ENCODE measurements around the gene SIRT6. TPM values are rescaled to one million over a fixed set of nuclear protein-coding genes. Genes with fewer than 3 reads are reported as not detected.

Gene SIRT6
- polyA plus RNA-seq, 1 of the 3 experiments (the other 2 are of a cell fraction), result 41.0 TPM

GRCh38 chr19:4174895-4175668 lies 7.3 kb downstream of the SIRT6 start:
- Histone ChIP-seq H3K4me1 (ENCODE audit: control insufficient read depth in 1 of 2, insufficient read depth in 2 of 2, low read depth in 1 of 2, low read length in 1 of 2) (peaks cover 0 to 8% of the 10 kb centered on the region in 2 experiments; a peak in 1 of 4 replicates), H2AFZ (ENCODE audit: low read depth) (no peak overlapping the region), H3K36me3 (replicated peaks in 1 of 2; ENCODE audit: control insufficient read depth in 1 of 2, insufficient read depth in 2 of 2, low read length in 1 of 2) (peaks cover 1 to 4% of the 10 kb centered on the region in 2 experiments), H3K27me3 (ENCODE audit: insufficient read depth) (no peaks in the 10 kb centered on the region), H3K4me2 (no peak overlapping the region), H3K4me3 (ENCODE audit: low read depth in 2 of 2, low read length in 1 of 2) (no peak overlapping the region), H3K9me3 (no peaks in the 10 kb centered on the region), H3K79me2 (ENCODE audit: insufficient read depth) (no peaks in the 10 kb centered on the region), H4K20me1 (ENCODE audit: insufficient read depth) (peaks cover 10% of the 10 kb centered on the region; the same call in 1 of the 2 replicates), H3K9me2 (no peaks in the 10 kb centered on the region), H3K27ac (ENCODE audit: low read depth in 2 of 2, low read length in 1 of 2) (no peak overlapping the region), H3F3A (replicated peaks; ENCODE audit: insufficient read depth) (no peaks in the 10 kb centered on the region), H3K9ac (no peak overlapping the region)
- ChIA-PET CTCF (interaction anchor here (1.0 to 1.5 kb wide), 2 partner anchors 29 to 35 kb away, joined by 5 read pairs; no protein-coding TSS in a partner anchor), POLR2A (no interaction called here)
- WGBS (ENCODE audit: low lambda C conversion rate), result 90% methylated on average over 16 of the region's 41 CpGs
- TF ChIP-seq MAX (IDR thresholded peaks at IDR 0.05; ENCODE audit: low read depth) (no peak), NRF1 (IDR thresholded peaks at IDR 0.05; ENCODE audit: low read depth, low read length) (no peak), YY1 (IDR thresholded peaks at IDR 0.05; ENCODE audit: low read depth) (no peak), IRF3 (IDR thresholded peaks at IDR 0.05; ENCODE audit: low read depth, low read length) (no peak), FOSL2 (IDR thresholded peaks at IDR 0.05; ENCODE audit: borderline replicate concordance, low read depth) (no peak), RAD21 (IDR thresholded peaks at IDR 0.05; ENCODE audit: low read length) (no peak), USF2 (IDR thresholded peaks at IDR 0.05; ENCODE audit: borderline replicate concordance, low read depth, low read length) (no peak), POLR2AphosphoS5 (IDR thresholded peaks at IDR 0.05; ENCODE audit: low read depth, low read length) (no peak), FOXJ3 (CRISPR knock-in tag; IDR thresholded peaks at IDR 0.05) (no peak), RFX5 (IDR thresholded peaks at IDR 0.05; ENCODE audit: low read length) (no peak), TEAD4 (IDR thresholded peaks at IDR 0.05; ENCODE audit: borderline replicate concordance, insufficient read depth) (no peak), USF1 (IDR thresholded peaks at IDR 0.05; ENCODE audit: borderline replicate concordance, low read depth) (no peak), CHD2 (IDR thresholded peaks at IDR 0.05; ENCODE audit: low read length, partially characterized antibody) (no peak), MXI1 (IDR thresholded peaks at IDR 0.05; ENCODE audit: low read depth, low read length) (no peak), JUND (IDR thresholded peaks at IDR 0.05) (no peak)
- DNase-seq, result no peak
